ENCODE results near the gene HOMER2. TPM values are rescaled to one million over a fixed set of nuclear protein-coding genes. Genes with fewer than 3 reads are reported as not detected.

The HOMER2 gene
- total and polyA plus RNA-seq, 2 experiments from 2014 or later = 10.8 to 23.9 TPM

GRCh38 chr15:82950295-82950694, 2.2 kb downstream of the HOMER2 start:
- H3K4me1 ChIP-seq (ENCODE audit: insufficient read depth) = no peaks in the 10 kb centered on the region
- H3K36me3 ChIP-seq (ENCODE audit: insufficient read depth) = no peaks in the 10 kb centered on the region
- no peak overlapping the region for H3K4me3 ChIP-seq
- Mint-ChIP-seq H3K9me3 (no peaks in the 10 kb centered on the region), H3K27me3 (ENCODE audit: insufficient read depth, low read depth, poor library complexity) (peaks cover 7% of the 10 kb centered on the region), H3K4me3 (no peak overlapping the region), H3K4me1 (peaks cover 5% of the 10 kb centered on the region; the same call in 2 of the 3 replicates), H3K27ac (no peak overlapping the region), H3K36me3 (ENCODE audit: low read depth) (no peaks in the 10 kb centered on the region)
- peaks cover 29% of the 10 kb centered on the region for H3K27me3 ChIP-seq (ENCODE audit: insufficient read depth)
- DNase-seq (ENCODE audit: low spot score) = no peak
- TF ChIP-seq EZH2phosphoT487 (IDR thresholded peaks at IDR 0.05; ENCODE audit: unreplicated experiment) (no peak), NANOG (IDR thresholded peaks at IDR 0.05; ENCODE audit: borderline replicate concordance) (no peak), CTCF (conservative IDR thresholded peaks at IDR 0.05; ENCODE audit: low read depth in 2 of 2) (no peak), JUNB (IDR thresholded peaks at IDR 0.05; ENCODE audit: unreplicated experiment) (no peak), EZH2 (IDR thresholded peaks at IDR 0.05; ENCODE audit: low read depth, unreplicated experiment) (no peak), POLR2AphosphoS5 (IDR thresholded peaks at IDR 0.05; ENCODE audit: low read depth) (no peak), CREB1 (CRISPR knock-in tag; IDR thresholded peaks at IDR 0.05; ENCODE audit: low read depth) (no peak), REST (IDR thresholded peaks at IDR 0.05; ENCODE audit: unreplicated experiment) (no peak)
- no peaks in the 10 kb centered on the region for H4K20me1 ChIP-seq (replicated peaks; ENCODE audit: insufficient read depth)
- H2AFZ ChIP-seq = no peak overlapping the region
- no peak overlapping the region for H3K27ac ChIP-seq (ENCODE audit: low read depth)
- ATAC-seq = no peak
- no peaks in the 10 kb centered on the region for H3K79me2 ChIP-seq (replicated peaks; ENCODE audit: insufficient read depth)
- H3F3A ChIP-seq (replicated peaks; ENCODE audit: low read depth) = peaks cover 16% of the 10 kb centered on the region; the same call in 1 of the 2 replicates
- H3K9me2 ChIP-seq (ENCODE audit: insufficient read depth) = no peaks in the 10 kb centered on the region
- no peak overlapping the region for H3K4me2 ChIP-seq

- Mint-ChIP-seq H3K36me3 (ENCODE audit: low read depth) (no peaks in the 10 kb centered on the region), H3K27me3 (ENCODE audit: insufficient read depth, low read depth, poor library complexity) (peaks cover 2% of the 10 kb centered on the region), H3K27ac (no peak overlapping the region), H3K9me3 (no peaks in the 10 kb centered on the region), H3K4me3 (no peak overlapping the region), H3K4me1 (peaks cover 6% of the 10 kb centered on the region; the same call in 2 of the 3 replicates)
- no peak overlapping the region for H3K4me3 ChIP-seq
- H3K4me1 ChIP-seq (ENCODE audit: insufficient read depth) = peaks cover 8% of the 10 kb centered on the region; the same call in 1 of the 2 replicates
- H3K27me3 ChIP-seq (ENCODE audit: insufficient read depth) = peaks cover 11% of the 10 kb centered on the region
- no peaks in the 10 kb centered on the region for H3K36me3 ChIP-seq (ENCODE audit: insufficient read depth)
- no peaks in the 10 kb centered on the region for H4K20me1 ChIP-seq (replicated peaks; ENCODE audit: insufficient read depth)
- H3K79me2 ChIP-seq (replicated peaks; ENCODE audit: insufficient read depth) = no peaks in the 10 kb centered on the region
- ATAC-seq = no peak
- no peak overlapping the region for H3K27ac ChIP-seq (ENCODE audit: low read depth)
- H3F3A ChIP-seq (replicated peaks; ENCODE audit: low read depth) = peaks cover under 1% of the 10 kb centered on the region; the same call in 1 of the 2 replicates
- DNase-seq (ENCODE audit: low spot score) = no peak
- no peaks in the 10 kb centered on the region for H3K9me2 ChIP-seq (ENCODE audit: insufficient read depth)
- no peak overlapping the region for H3K4me2 ChIP-seq
- H2AFZ ChIP-seq = no peak overlapping the region
- TF ChIP-seq EZH2 (IDR thresholded peaks at IDR 0.05; ENCODE audit: low read depth, unreplicated experiment) = no peak
- TF ChIP-seq ETS1 (IDR thresholded peaks at IDR 0.05) = no peak
Observed at GRCh38 chr15:82946155-82946701, 6.3 kb downstream of the HOMER2 start.

Measured in GM23338 (cell line).